Endothelial cell of umbilical vein (primary cell): Measurements from ENCODE around the gene CCDC138. TPM values are rescaled to one million over a fixed set of nuclear protein-coding genes. Genes with fewer than 3 reads are reported as not detected.

Experiments used
- BruUV-seq: library from RNA; stranded (reverse); fragments of 400-500 nt; replicated peaks from 2 replicates; lab custom pipeline; 2021; lab: Mats Ljungman, UMichigan
- CTCF ChIA-PET: fragments of 300-600, 350-600 bp; sonication (Branson Sonifier 250); formaldehyde crosslinking; loops from one replicate; lab custom pipeline; 2021; ENCODE audit warnings: antibody characterized with exemption, inconsistent platforms; lab: Charles Lee
- POLR2A ChIA-PET: fragments of 300-600, 350-600 bp; sonication (Branson Sonifier 250); formaldehyde crosslinking; loops from one replicate; lab custom pipeline; 2021; ENCODE audit warnings: antibody characterized with exemption, inconsistent platforms; lab: Charles Lee
- DNase-seq: peaks from one replicate; pipeline ENCODE4 v3.0.0-alpha.2; 2011; ENCODE audit warnings: low read depth, low spot score
- FAIRE-seq: peaks from 2 replicates; lab custom pipeline; 2011; peaks lifted over from hg19 to GRCh38; lab: Jason Lieb, UNC
- H2AFZ ChIP-seq: 2 replicates; pipeline ENCODE4 v1.6.0; 2012; ENCODE audit warnings: low read depth, low read length, control low read depth, inconsistent platforms
- H3K27ac ChIP-seq: 2 replicates; pipeline ENCODE4 v1.5.1; 2011; ENCODE audit warnings: low read depth, mild to moderate bottlenecking, control low read depth, low read length, moderate library complexity; ENCODE audit not compliant: insufficient read depth
- H3K27me3 ChIP-seq, 2 experiments: 2 replicates each; pipeline versions ENCODE4 v1.6.0 to v1.6.1; 2011; ENCODE audit warnings: low read length in 2 of 2, mixed read lengths in 1 of 2; ENCODE audit not compliant: control insufficient read depth in 2 of 2, insufficient read depth in 2 of 2
- H3K36me3 ChIP-seq, 2 experiments: 2 replicates in 1 of 2; 3 replicates in 1 of 2; pipeline ENCODE4 v1.5.1; 2011; ENCODE audit warnings: low read length in 2 of 2, mild to moderate bottlenecking in 1 of 2, moderate library complexity in 1 of 2; ENCODE audit not compliant: control insufficient read depth in 2 of 2, insufficient read depth in 2 of 2; ENCODE audit errors: extremely low read depth in 1 of 2
- H3K4me1 ChIP-seq: 3 replicates; pipeline ENCODE4 v1.5.1; 2011; ENCODE audit warnings: mild to moderate bottlenecking, low read length; ENCODE audit not compliant: control insufficient read depth, insufficient read depth; ENCODE audit errors: extremely low read depth
- H3K4me2 ChIP-seq: 2 replicates; pipeline ENCODE4 v1.6.1; 2011; ENCODE audit warnings: low read length, control low read depth, mixed read lengths; ENCODE audit not compliant: insufficient read depth
- H3K4me3 ChIP-seq, 3 experiments: fragments of 200-600 bp in 1 of 3; sonication (generic), shearing (Covaris generic) in 1 of 3; replicated peaks in 1 of 3; 2 replicates each; pipeline ENCODE4 v1.5.1; 2011 to 2016; ENCODE audit warnings: control low read depth in 3 of 3, low read length in 3 of 3, mild to moderate bottlenecking in 2 of 3, inconsistent platforms in 1 of 3, low read depth in 1 of 3, moderate library complexity in 1 of 3; ENCODE audit not compliant: insufficient read depth in 1 of 3
- H3K79me2 ChIP-seq: 2 replicates; pipeline ENCODE4 v1.6.0; 2012; ENCODE audit warnings: low read length, inconsistent platforms; ENCODE audit not compliant: control insufficient read depth, insufficient read depth
- H3K9ac ChIP-seq: replicated peaks from 2 replicates; pipeline ENCODE3; 2011; ENCODE audit warnings: low read length, control low read depth; ENCODE audit not compliant: insufficient read depth; ENCODE audit errors: extremely low read depth
- H3K9me1 ChIP-seq: replicated peaks from 3 replicates; pipeline ENCODE4 v1.6.0; 2011; ENCODE audit warnings: mild to moderate bottlenecking, low read length; ENCODE audit not compliant: control insufficient read depth, insufficient read depth; ENCODE audit errors: extremely low read depth
- H3K9me3 ChIP-seq: replicated peaks from 2 replicates; pipeline ENCODE4 v1.5.1; 2012; ENCODE audit warnings: low read length, inconsistent platforms; ENCODE audit not compliant: control insufficient read depth, insufficient read depth
- H4K20me1 ChIP-seq: replicated peaks from 2 replicates; pipeline ENCODE3; 2011; ENCODE audit warnings: mild to moderate bottlenecking, low read length; ENCODE audit not compliant: control insufficient read depth, insufficient read depth; ENCODE audit errors: extremely low read depth
- GATA2 ChIP-seq: IDR thresholded peaks from 2 replicates; pipeline ENCODE4 v1.7.0; 2011; ENCODE audit warnings: low read depth, mild to moderate bottlenecking, moderate library complexity, mixed read lengths, low read length; ENCODE audit not compliant: insufficient read length, insufficient read depth
- JUN ChIP-seq: IDR thresholded peaks from 2 replicates; pipeline ENCODE4 v1.6.1; 2011; ENCODE audit warnings: borderline replicate concordance, low read depth; ENCODE audit not compliant: insufficient read length, insufficient read depth
- POLR2AphosphoS5 ChIP-seq: IDR thresholded peaks from 2 replicates; pipeline ENCODE4 v1.6.1; 2012; ENCODE audit warnings: low read depth, mild to moderate bottlenecking, control low read depth, low read length, moderate library complexity; ENCODE audit not compliant: insufficient read depth
- dilution Hi-C: fragments of 300-500 bp; cut with MboI; formaldehyde crosslinking; loops from one replicate; pipeline ENCODE4 v1.15.0; 2019; ENCODE audit warnings: low sequenced_read_pairs; ENCODE audit not compliant: extremely low pct_ligation_motif_present
- intact Hi-C: fragments of 100-400 bp; cut with micrococcal nuclease; formaldehyde crosslinking; loops from one replicate; pipeline ENCODE4 v1.10.0; 2022
- polyA plus RNA-seq, 4 experiments: library from polyadenylated mRNA; depleted of rRNA in 3 of 4; stranded (reverse) in 3 of 4; unstranded in 1 of 4; fragments of >200 nt; gene quantifications; 2 replicates each; pipeline versions ENCODE4 v1.2.1 to v1.2.3, GENCODE V29; 2011 to 2012; ENCODE audit warnings: missing spikeins in 1 of 4
- total RNA-seq: library from RNA; stranded (reverse); gene quantifications from 2 replicates; pipeline ENCODE4 v1.2.3, GENCODE V29; 2021
- TF ChIP-seq, protein P1 (sequence below): IDR thresholded peaks from 2 replicates; pipeline ENCODE4 v1.6.1; 2011; ENCODE audit not compliant: insufficient read depth, insufficient read length
- TF ChIP-seq, protein P2 (sequence below), 2 donors: IDR thresholded peaks; 1 replicate in 1 of 2; 2 replicates in 1 of 2; pipeline ENCODE4 v1.5.1; 2011; ENCODE audit warnings: low read length in 2 of 2, mild to moderate bottlenecking in 2 of 2, moderate library complexity in 2 of 2, control low read depth in 1 of 2, inconsistent platforms in 1 of 2, low read depth in 1 of 2; ENCODE audit not compliant: insufficient read depth in 1 of 2; ENCODE audit errors: extremely low read depth in 1 of 2

The CCDC138 gene
- total and polyA plus RNA-seq, 2 donors (not counting 3 experiments of a cell fraction or from before 2014, with no cell fraction given): 1.5 to 10.8 TPM

DNA sequence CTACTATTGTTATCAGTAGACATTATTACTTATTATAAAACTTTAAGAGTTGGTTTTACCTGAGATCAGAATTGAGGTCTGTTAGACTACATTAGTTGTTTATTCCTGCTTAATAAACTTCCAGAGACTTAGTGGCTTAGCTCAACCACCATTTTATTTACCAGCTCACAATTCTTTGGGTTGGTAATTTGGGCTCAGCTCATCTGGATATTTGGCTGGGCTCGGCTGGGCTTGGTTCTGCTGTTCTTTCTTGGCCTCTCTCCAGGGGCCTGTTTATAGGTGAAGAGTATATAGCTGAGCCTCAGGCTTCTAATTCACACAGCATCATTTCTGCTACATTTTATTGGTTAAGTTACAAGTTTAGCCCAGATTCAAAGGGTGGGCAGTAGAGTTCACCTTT, 67.9 kb downstream of the CCDC138 start:
- POLR2A ChIA-PET: no interaction called here

DNA sequence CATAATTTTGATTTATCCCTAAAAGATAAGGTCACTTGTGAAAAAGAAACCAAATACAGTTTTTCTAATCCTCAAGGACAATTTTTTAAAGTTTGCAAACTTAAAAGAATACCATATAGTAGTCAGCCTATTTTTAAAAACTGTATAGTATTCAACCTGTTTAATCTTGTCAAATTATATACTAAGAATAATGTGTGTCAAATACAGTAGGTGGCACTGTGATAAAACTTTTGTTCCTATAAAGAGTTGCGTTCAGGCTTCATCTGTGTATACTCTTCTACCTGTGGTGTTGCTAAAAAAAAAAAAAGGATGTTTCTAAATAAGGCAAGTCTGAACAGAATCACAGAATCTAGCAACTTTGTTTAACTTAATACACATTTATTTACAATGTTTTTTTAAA, 68.6 kb downstream of the CCDC138 start:
- no peaks in the 10 kb centered on the region for H3K9me3 ChIP-seq
- no peak overlapping the region for H3K4me3 ChIP-seq
- no peaks in the 10 kb centered on the region for H3K9me1 ChIP-seq
- no peaks in the 10 kb centered on the region for H3K79me2 ChIP-seq
- TF ChIP-seq, protein P1, sequence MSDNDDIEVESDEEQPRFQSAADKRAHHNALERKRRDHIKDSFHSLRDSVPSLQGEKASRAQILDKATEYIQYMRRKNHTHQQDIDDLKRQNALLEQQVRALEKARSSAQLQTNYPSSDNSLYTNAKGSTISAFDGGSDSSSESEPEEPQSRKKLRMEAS: no peak
- TF ChIP-seq POLR2AphosphoS5 (no peak), GATA2 (no peak), JUN (no peak)
- TF ChIP-seq, protein P2, sequence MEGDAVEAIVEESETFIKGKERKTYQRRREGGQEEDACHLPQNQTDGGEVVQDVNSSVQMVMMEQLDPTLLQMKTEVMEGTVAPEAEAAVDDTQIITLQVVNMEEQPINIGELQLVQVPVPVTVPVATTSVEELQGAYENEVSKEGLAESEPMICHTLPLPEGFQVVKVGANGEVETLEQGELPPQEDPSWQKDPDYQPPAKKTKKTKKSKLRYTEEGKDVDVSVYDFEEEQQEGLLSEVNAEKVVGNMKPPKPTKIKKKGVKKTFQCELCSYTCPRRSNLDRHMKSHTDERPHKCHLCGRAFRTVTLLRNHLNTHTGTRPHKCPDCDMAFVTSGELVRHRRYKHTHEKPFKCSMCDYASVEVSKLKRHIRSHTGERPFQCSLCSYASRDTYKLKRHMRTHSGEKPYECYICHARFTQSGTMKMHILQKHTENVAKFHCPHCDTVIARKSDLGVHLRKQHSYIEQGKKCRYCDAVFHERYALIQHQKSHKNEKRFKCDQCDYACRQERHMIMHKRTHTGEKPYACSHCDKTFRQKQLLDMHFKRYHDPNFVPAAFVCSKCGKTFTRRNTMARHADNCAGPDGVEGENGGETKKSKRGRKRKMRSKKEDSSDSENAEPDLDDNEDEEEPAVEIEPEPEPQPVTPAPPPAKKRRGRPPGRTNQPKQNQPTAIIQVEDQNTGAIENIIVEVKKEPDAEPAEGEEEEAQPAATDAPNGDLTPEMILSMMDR (IDR thresholded peaks at IDR 0.05; ENCODE audit: extremely low read depth in 1 of 2, insufficient read depth in 1 of 2, low read depth in 1 of 2, low read length in 2 of 2): no peak
- no peaks in the 10 kb centered on the region for H3K4me1 ChIP-seq
- no peak overlapping the region for H3K4me2 ChIP-seq
- H3K36me3 ChIP-seq: peaks cover 0 to 2% of the 10 kb centered on the region in 2 experiments
- POLR2A ChIA-PET: no interaction called here
- CTCF ChIA-PET: interaction anchor here (0.7 to 2.5 kb wide), 3 partner anchors 654 to 655 kb away, joined by 3 to 10 read pairs (median 3); no protein-coding TSS in a partner anchor
- H3K27ac ChIP-seq: no peak overlapping the region
- no peak overlapping the region for H2AFZ ChIP-seq
- intact Hi-C loops (no loop called here), dilution Hi-C loops (no loop called here)
- H3K9ac ChIP-seq: no peak overlapping the region
- no peaks in the 10 kb centered on the region for H4K20me1 ChIP-seq
- H3K27me3 ChIP-seq: no peaks in the 10 kb centered on the region
- FAIRE-seq: peak; percentile 44
- BruUV-seq: no TSS peak
- peak; percentile 24 for DNase-seq

More for the DNA sequence above, 67.9 kb downstream of the CCDC138 start:
- FAIRE-seq (no peak), DNase-seq (no peak)
- Histone ChIP-seq H3K9ac (no peak overlapping the region), H3K9me1 (no peaks in the 10 kb centered on the region), H3K4me3 (no peak overlapping the region), H3K9me3 (no peaks in the 10 kb centered on the region), H3K4me2 (no peak overlapping the region), H3K27me3 (no peaks in the 10 kb centered on the region), H3K36me3 (peaks cover 0 to 2% of the 10 kb centered on the region in 2 experiments), H3K4me1 (no peaks in the 10 kb centered on the region), H3K79me2 (no peaks in the 10 kb centered on the region), H3K27ac (no peak overlapping the region), H2AFZ (no peak overlapping the region), H4K20me1 (no peaks in the 10 kb centered on the region)
- BruUV-seq: no TSS peak
- TF ChIP-seq, protein P2 (IDR thresholded peaks at IDR 0.05; ENCODE audit: extremely low read depth in 1 of 2, insufficient read depth in 1 of 2, low read depth in 1 of 2, low read length in 2 of 2): no peak
- CTCF ChIA-PET: interaction anchor here (0.7 to 1.2 kb wide), 4 partner anchors 9 to 656 kb away, joined by 3 to 4 read pairs (median 4); no protein-coding TSS in a partner anchor
- intact Hi-C loops (no loop called here), dilution Hi-C loops (no loop called here)
